NT2/D1 (cell line): ENCODE data around the gene KRTCAP2.

Experiments
- DNase-seq: peaks from one replicate; pipeline ENCODE4 v3.0.0-alpha.2; 2011; ENCODE audit warnings: low read depth, low spot score
- H3K27me3 ChIP-seq: 2 replicates; pipeline ENCODE4 v1.6.0; 2011; ENCODE audit warnings: mild to moderate bottlenecking; ENCODE audit not compliant: insufficient read length, insufficient read depth
- H3K36me3 ChIP-seq: 2 replicates; pipeline ENCODE4 v1.6.1; 2011; ENCODE audit warnings: mild to moderate bottlenecking, low read length, mixed read lengths; ENCODE audit not compliant: insufficient read depth, insufficient read length
- H3K4me1 ChIP-seq: 2 replicates; pipeline ENCODE4 v1.5.1; 2011; ENCODE audit not compliant: insufficient read depth, insufficient read length
- H3K4me3 ChIP-seq: 2 replicates; pipeline ENCODE4 v1.5.1; 2011; ENCODE audit warnings: low read depth; ENCODE audit not compliant: insufficient read length
- H3K9ac ChIP-seq: 2 replicates; pipeline ENCODE4 v1.6.0; 2011; ENCODE audit warnings: low read depth; ENCODE audit not compliant: insufficient read length
- H3K9me3 ChIP-seq: 2 replicates; pipeline ENCODE4 v1.5.1; 2011; ENCODE audit warnings: mild to moderate bottlenecking, low read length; ENCODE audit not compliant: insufficient read depth
- SUZ12 ChIP-seq: IDR thresholded peaks from 2 replicates; pipeline ENCODE4 v1.6.1; 2011; ENCODE audit not compliant: insufficient read length, insufficient read depth; ENCODE audit errors: extremely low read depth
- YY1 ChIP-seq: IDR thresholded peaks from 2 replicates; pipeline ENCODE4 v1.6.1; 2011; ENCODE audit not compliant: insufficient read length, insufficient read depth
- ZNF274 ChIP-seq: IDR thresholded peaks from 2 replicates; pipeline ENCODE4 v1.6.1; 2011; ENCODE audit warnings: mild to moderate bottlenecking, low read depth, low read length

Gene KRTCAP2

GRCh38 chr1:155130272-155131006, 42.7 kb downstream of the KRTCAP2 start:
- peak overlapping the region; percentile 29 for H3K4me3 ChIP-seq
- peaks cover 50% of the 10 kb centered on the region for H3K27me3 ChIP-seq
- no peaks in the 10 kb centered on the region for H3K9me3 ChIP-seq
- H3K4me1 ChIP-seq = peaks cover 42% of the 10 kb centered on the region
- TF ChIP-seq ZNF274 = no peak
- TF ChIP-seq SUZ12 = no peak
- no peak for TF ChIP-seq YY1
- H3K9ac ChIP-seq = peak overlapping the region; percentile 65
- peaks cover 29% of the 10 kb centered on the region for H3K36me3 ChIP-seq
- no peak for DNase-seq

- Histone ChIP-seq H3K36me3 (peaks cover 22% of the 10 kb centered on the region), H3K4me1 (peaks cover 49% of the 10 kb centered on the region), H3K9ac (peak overlapping the region; percentile 44), H3K27me3 (peaks cover 66% of the 10 kb centered on the region), H3K9me3 (no peaks in the 10 kb centered on the region), H3K4me3 (peak overlapping the region; percentile 52)
- no peak for DNase-seq
- no peak for TF ChIP-seq ZNF274
- no peak for TF ChIP-seq SUZ12
- TF ChIP-seq YY1 = no peak
Observed at GRCh38 chr1:155128755-155129473, 44.2 kb downstream of the KRTCAP2 start.

GRCh38 chr1:155127967-155128754, 44.9 kb downstream of the KRTCAP2 start:
- Histone ChIP-seq H3K4me3 (peak overlapping the region; percentile 52), H3K9me3 (no peaks in the 10 kb centered on the region), H3K9ac (peak overlapping the region; percentile 83), H3K27me3 (peaks cover 72% of the 10 kb centered on the region), H3K36me3 (peaks cover 15% of the 10 kb centered on the region), H3K4me1 (peaks cover 49% of the 10 kb centered on the region)
- no peak for DNase-seq
- TF ChIP-seq SUZ12 = no peak
- TF ChIP-seq YY1 = no peak
- TF ChIP-seq ZNF274 = no peak

- TF ChIP-seq YY1 (no peak), SUZ12 (no peak), ZNF274 (no peak)
- H3K36me3 ChIP-seq = peaks cover 13% of the 10 kb centered on the region
- H3K4me1 ChIP-seq = peaks cover 49% of the 10 kb centered on the region
- peak within 1 kb of the TSS; percentile 73 for H3K4me3 ChIP-seq
- H3K9me3 ChIP-seq = no peaks in the 10 kb centered on the region
- H3K27me3 ChIP-seq = peaks cover 80% of the 10 kb centered on the region
- H3K9ac ChIP-seq = peak within 1 kb of the TSS; percentile 84
- no peak for DNase-seq
Observed at GRCh38 chr1:155127105-155127966, 45.8 kb downstream of the KRTCAP2 start, which contains the start of gene EFNA1. Gene EFNA1 (plus strand): TSS chr1:155127876. CDS start chr1:155127978, 102 bp downstream.

- no peaks in the 10 kb centered on the region for H3K9me3 ChIP-seq
- H3K36me3 ChIP-seq = peaks cover 8% of the 10 kb centered on the region
- TF ChIP-seq SUZ12 (peak; percentile 29), ZNF274 (no peak), YY1 (no peak)
- H3K4me1 ChIP-seq = peaks cover 49% of the 10 kb centered on the region
- peak overlapping the region; percentile 73 for H3K4me3 ChIP-seq
- DNase-seq = no peak
- H3K9ac ChIP-seq = peak overlapping the region; percentile 69
- H3K27me3 ChIP-seq = peaks cover 85% of the 10 kb centered on the region
Observed at GRCh38 chr1:155126556-155127104, 46.5 kb downstream of the KRTCAP2 start.

GRCh38 chr1:155125946-155126555, 47.1 kb downstream of the KRTCAP2 start:
- Histone ChIP-seq H3K9ac (peak overlapping the region; percentile 69), H3K27me3 (peaks cover 85% of the 10 kb centered on the region), H3K36me3 (peaks cover 2% of the 10 kb centered on the region), H3K4me3 (peak overlapping the region; percentile 73), H3K4me1 (peaks cover 45% of the 10 kb centered on the region), H3K9me3 (no peaks in the 10 kb centered on the region)
- TF ChIP-seq ZNF274 (no peak), YY1 (no peak), SUZ12 (no peak)
- DNase-seq = no peak
